Measurements from ENCODE around the gene PARP8.

Gene PARP8

DNA sequence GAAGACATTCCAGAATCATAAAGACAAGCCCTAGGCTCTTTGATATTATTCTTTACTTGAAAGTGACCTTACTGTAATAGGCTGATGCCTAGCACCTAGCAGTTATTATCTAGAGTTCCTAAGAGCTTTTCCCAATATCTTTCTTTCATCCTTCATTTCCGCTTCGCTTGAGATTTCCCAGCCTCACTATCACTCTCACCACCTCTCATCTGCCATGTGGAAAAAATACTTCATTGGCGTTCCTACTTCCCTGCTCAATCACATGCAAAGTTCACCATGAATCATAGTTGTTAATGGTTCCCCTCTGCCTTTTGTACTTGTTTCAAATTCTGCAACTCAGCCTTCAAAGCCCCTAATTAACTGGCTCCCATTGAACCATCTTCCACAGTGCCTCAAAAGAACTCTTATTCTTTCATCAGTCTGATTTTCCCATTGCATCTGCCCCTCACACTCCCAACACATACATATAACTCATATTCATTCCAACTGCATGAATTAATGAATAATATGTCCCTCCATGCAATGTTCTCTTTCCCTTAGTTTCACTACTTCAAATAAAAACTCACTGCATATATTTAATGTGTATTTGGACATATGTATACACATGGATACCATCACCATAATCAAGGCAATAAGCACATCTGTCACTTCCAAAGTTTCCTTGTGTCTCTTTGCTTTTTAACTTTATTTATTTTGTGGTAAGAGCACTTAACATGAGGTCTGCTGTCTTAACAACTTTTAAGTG is 221.6 kb downstream of the PARP8 start:
- no peak overlapping the region for H3K4me3 ChIP-seq (replicated peaks; ENCODE audit: low read depth, low read length)
- TF ChIP-seq, protein P1, sequence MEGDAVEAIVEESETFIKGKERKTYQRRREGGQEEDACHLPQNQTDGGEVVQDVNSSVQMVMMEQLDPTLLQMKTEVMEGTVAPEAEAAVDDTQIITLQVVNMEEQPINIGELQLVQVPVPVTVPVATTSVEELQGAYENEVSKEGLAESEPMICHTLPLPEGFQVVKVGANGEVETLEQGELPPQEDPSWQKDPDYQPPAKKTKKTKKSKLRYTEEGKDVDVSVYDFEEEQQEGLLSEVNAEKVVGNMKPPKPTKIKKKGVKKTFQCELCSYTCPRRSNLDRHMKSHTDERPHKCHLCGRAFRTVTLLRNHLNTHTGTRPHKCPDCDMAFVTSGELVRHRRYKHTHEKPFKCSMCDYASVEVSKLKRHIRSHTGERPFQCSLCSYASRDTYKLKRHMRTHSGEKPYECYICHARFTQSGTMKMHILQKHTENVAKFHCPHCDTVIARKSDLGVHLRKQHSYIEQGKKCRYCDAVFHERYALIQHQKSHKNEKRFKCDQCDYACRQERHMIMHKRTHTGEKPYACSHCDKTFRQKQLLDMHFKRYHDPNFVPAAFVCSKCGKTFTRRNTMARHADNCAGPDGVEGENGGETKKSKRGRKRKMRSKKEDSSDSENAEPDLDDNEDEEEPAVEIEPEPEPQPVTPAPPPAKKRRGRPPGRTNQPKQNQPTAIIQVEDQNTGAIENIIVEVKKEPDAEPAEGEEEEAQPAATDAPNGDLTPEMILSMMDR (IDR thresholded peaks at IDR 0.05; ENCODE audit: low read length, missing control alignments) = no peak
- no peak for DNase-seq (ENCODE audit: low read depth)

DNA sequence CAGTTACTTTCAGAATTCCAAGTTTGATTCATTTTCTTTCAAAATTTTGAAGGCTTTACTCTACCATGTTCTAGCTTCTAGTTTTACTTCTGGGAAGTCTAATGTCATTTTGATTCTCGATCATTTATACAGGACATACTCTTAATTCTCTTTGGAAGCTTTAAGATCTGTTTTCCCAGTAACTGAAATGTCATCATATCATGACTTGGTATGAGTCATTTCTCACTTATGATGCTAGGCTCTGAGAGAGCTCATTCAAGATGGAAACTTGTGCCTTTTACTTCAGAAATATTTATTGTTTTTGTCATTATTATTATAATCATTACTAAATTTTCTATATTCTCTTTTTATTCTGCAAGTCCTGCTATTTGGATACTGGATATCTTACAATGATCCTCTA is 222.3 kb downstream of the PARP8 start:
- TF ChIP-seq, protein P1 (IDR thresholded peaks at IDR 0.05; ENCODE audit: low read length, missing control alignments) = no peak
- no peak for DNase-seq (ENCODE audit: low read depth)
- no peak overlapping the region for H3K4me3 ChIP-seq (replicated peaks; ENCODE audit: low read depth, low read length)

DNA sequence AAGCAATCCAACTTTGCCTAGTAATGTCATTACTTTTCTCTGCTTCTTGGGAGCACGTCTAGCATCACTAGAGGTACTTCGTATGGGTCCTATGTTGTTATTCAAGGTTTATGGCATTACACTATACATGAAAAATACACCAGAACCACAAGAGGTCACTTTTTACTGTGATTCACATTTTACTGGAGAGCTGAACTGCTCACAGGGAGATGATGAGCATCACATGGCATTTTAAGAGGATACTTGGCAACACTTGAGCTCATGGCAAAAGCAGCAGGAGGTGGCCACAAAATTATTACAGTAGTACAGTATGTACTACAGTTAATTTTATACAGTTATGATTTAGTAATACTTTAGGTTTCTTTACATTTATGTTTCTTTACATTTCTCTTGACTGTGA is 223.4 kb downstream of the PARP8 start:
- H3K4me3 ChIP-seq (replicated peaks; ENCODE audit: low read depth, low read length) = no peak overlapping the region
- DNase-seq (ENCODE audit: low read depth) = no peak
- TF ChIP-seq, protein P1 (IDR thresholded peaks at IDR 0.05; ENCODE audit: low read length, missing control alignments) = no peak
